Heart left ventricle (tissue), 13 donors: ENCODE data around the gene CNTN5.

Source experiments
- CTCF ChIP-seq, 12 donors: fragments of 200-600 bp; sonication (generic) in 4 of 12; IDR thresholded peaks; one replicate each; pipeline versions ENCODE4 v1.5.0 to v1.8.0; 2018 to 2022; ENCODE audit warnings: antibody characterized with exemption in 12 of 12, mild to moderate bottlenecking in 5 of 12
- POLR2A ChIP-seq, 2 donors: fragments of 450-650 bp; IDR thresholded peaks; one replicate each; pipeline ENCODE4 v1.6.1; 2017; ENCODE audit warnings: antibody characterized with exemption in 2 of 2, mild to moderate bottlenecking in 2 of 2, moderate library complexity in 2 of 2
- donor health status: ischemic (EF 13 %, LVEDD 7.1; RV severe dilation, severe dysfunction).
- donor health status: DM: no; HTN: yes; CAD: no.
- donor health status: DM: no; HTN: no; CAD: no.
- donor health status: ischemic (EF 25% LVEDD 6.9; RV normal size, moderate dysfunction).
- donor health status: ischemic (EF 25% LVEDD 5.7; RV mildly dilated, moderate dysfunction).
- donor health status: ischemic (EF 35%, LVEDD 5.7; RV mildly dilated, moderate dysfunction).
- donor health status: nonischemic (EF 11% LVEDD 7.7; RV severe dilation, severe dysfunction).
- donor health status: DM: yes; HTN: yes; CAD: no.
- donor health status: PGD.
- donor health status: ischemic (EF 29% LVEDD 5.4; RV normal size, mild dysfunction).
- donor health status: nonischemic (EF 23%, LVEDD 6.1; RV moderate dilation, normal function).

- no peak for TF ChIP-seq POLR2A (IDR thresholded peaks at IDR 0.05)
- TF ChIP-seq CTCF (IDR thresholded peaks at IDR 0.05) = no peak
Measured at GRCh38 chr11:99376463-99376862, 355.7 kb downstream of the CNTN5 start.
